ENCODE results near the gene NLRP14.

- TF ChIP-seq, protein P1, sequence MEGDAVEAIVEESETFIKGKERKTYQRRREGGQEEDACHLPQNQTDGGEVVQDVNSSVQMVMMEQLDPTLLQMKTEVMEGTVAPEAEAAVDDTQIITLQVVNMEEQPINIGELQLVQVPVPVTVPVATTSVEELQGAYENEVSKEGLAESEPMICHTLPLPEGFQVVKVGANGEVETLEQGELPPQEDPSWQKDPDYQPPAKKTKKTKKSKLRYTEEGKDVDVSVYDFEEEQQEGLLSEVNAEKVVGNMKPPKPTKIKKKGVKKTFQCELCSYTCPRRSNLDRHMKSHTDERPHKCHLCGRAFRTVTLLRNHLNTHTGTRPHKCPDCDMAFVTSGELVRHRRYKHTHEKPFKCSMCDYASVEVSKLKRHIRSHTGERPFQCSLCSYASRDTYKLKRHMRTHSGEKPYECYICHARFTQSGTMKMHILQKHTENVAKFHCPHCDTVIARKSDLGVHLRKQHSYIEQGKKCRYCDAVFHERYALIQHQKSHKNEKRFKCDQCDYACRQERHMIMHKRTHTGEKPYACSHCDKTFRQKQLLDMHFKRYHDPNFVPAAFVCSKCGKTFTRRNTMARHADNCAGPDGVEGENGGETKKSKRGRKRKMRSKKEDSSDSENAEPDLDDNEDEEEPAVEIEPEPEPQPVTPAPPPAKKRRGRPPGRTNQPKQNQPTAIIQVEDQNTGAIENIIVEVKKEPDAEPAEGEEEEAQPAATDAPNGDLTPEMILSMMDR (IDR thresholded peaks at IDR 0.05) = no peak
- no peak for TF ChIP-seq POLR2A (IDR thresholded peaks at IDR 0.05)
Observed at GRCh38 chr11:7014118-7014517, 6.2 kb upstream of the NLRP14 start.

Data from testis (tissue), 2 donors.